ENCODE measurements around the gene FGD1. TPM values are rescaled to one million over a fixed set of nuclear protein-coding genes. Genes with fewer than 3 reads are reported as not detected.

The FGD1 gene
- total RNA-seq, 1 experiment from 2014 or later: 9.9 TPM

GRCh38 chrX:54423161-54423888 lies 72.7 kb downstream of the FGD1 start:
- no peak for DNase-seq
- no peaks in the 10 kb centered on the region for H3K36me3 ChIP-seq (ENCODE audit: low read depth, low read length)
- no peaks in the 10 kb centered on the region for H3K9me2 ChIP-seq (replicated peaks; ENCODE audit: low read length)
- ChIA-PET CTCF (no interaction called here), POLR2A (ENCODE audit: unreplicated experiment) (no interaction called here)
- TF ChIP-seq EZH2 (IDR thresholded peaks at IDR 0.05; ENCODE audit: low read length, unreplicated experiment) (no peak), CTCF (conservative IDR thresholded peaks at IDR 0.05; ENCODE audit: low read depth, low read length) (no peak), EZH2phosphoT487 (IDR thresholded peaks at IDR 0.05; ENCODE audit: borderline replicate concordance, low read length) (no peak)
- no peak for ATAC-seq
- no peak overlapping the region for H2AFZ ChIP-seq (ENCODE audit: low read length)
- H3K9ac ChIP-seq (ENCODE audit: low read length): no peak overlapping the region
- H3K79me2 ChIP-seq (ENCODE audit: low read length): no peaks in the 10 kb centered on the region
- no peaks in the 10 kb centered on the region for H3K27me3 ChIP-seq (ENCODE audit: low read length)
- no peaks in the 10 kb centered on the region for H3F3A ChIP-seq (ENCODE audit: low read length, unreplicated experiment)
- intact Hi-C loops (cut with micrococcal nuclease): no loop called here
- H3K4me2 ChIP-seq (ENCODE audit: low read length): no peak overlapping the region
- H3K9me3 ChIP-seq (ENCODE audit: low read length): no peaks in the 10 kb centered on the region
- H3K4me1 ChIP-seq (ENCODE audit: insufficient read depth, low read length): no peaks in the 10 kb centered on the region
- no TSS peak for BruUV-seq (replicated peaks)
- H4K20me1 ChIP-seq (ENCODE audit: low read length): no peaks in the 10 kb centered on the region
- no peak overlapping the region for H3K4me3 ChIP-seq (ENCODE audit: low read length)
- no peak overlapping the region for H3K27ac ChIP-seq (ENCODE audit: low read length)

GRCh38 chrX:54422168-54422567 lies 73.9 kb downstream of the FGD1 start:
- Histone ChIP-seq H3K9me3 (ENCODE audit: low read length) (no peaks in the 10 kb centered on the region), H2AFZ (ENCODE audit: low read length) (no peak overlapping the region), H3K4me2 (ENCODE audit: low read length) (no peak overlapping the region), H3K9me2 (replicated peaks; ENCODE audit: low read length) (no peaks in the 10 kb centered on the region), H3K4me3 (ENCODE audit: low read length) (no peak overlapping the region), H3K4me1 (ENCODE audit: insufficient read depth, low read length) (no peaks in the 10 kb centered on the region), H3K9ac (ENCODE audit: low read length) (no peak overlapping the region), H3K36me3 (ENCODE audit: low read depth, low read length) (no peaks in the 10 kb centered on the region), H3K27me3 (ENCODE audit: low read length) (no peaks in the 10 kb centered on the region), H4K20me1 (ENCODE audit: low read length) (no peaks in the 10 kb centered on the region), H3K79me2 (ENCODE audit: low read length) (no peaks in the 10 kb centered on the region), H3F3A (ENCODE audit: low read length, unreplicated experiment) (no peaks in the 10 kb centered on the region), H3K27ac (ENCODE audit: low read length) (no peak overlapping the region)
- no peak for ATAC-seq
- BruUV-seq (replicated peaks): no TSS peak
- DNase-seq: no peak
- POLR2A ChIA-PET (ENCODE audit: unreplicated experiment): no interaction called here
- intact Hi-C loops (cut with micrococcal nuclease): no loop called here
- TF ChIP-seq CTCF (conservative IDR thresholded peaks at IDR 0.05; ENCODE audit: low read depth, low read length) (no peak), EZH2 (IDR thresholded peaks at IDR 0.05; ENCODE audit: low read length, unreplicated experiment) (no peak), EZH2phosphoT487 (IDR thresholded peaks at IDR 0.05; ENCODE audit: borderline replicate concordance, low read length) (no peak)
- CTCF ChIA-PET: no interaction called here

- H3K27me3 ChIP-seq (ENCODE audit: low read length): no peaks in the 10 kb centered on the region
- no peaks in the 10 kb centered on the region for H3K79me2 ChIP-seq (ENCODE audit: low read length)
- no TSS peak for BruUV-seq (replicated peaks)
- no peak overlapping the region for H3K9ac ChIP-seq (ENCODE audit: low read length)
- no peaks in the 10 kb centered on the region for H3K4me1 ChIP-seq (ENCODE audit: insufficient read depth, low read length)
- H3K9me2 ChIP-seq (replicated peaks; ENCODE audit: low read length): no peaks in the 10 kb centered on the region
- H3K4me3 ChIP-seq (ENCODE audit: low read length): no peak overlapping the region
- CTCF ChIA-PET: no interaction called here
- H3K36me3 ChIP-seq (ENCODE audit: low read depth, low read length): no peaks in the 10 kb centered on the region
- no peaks in the 10 kb centered on the region for H3F3A ChIP-seq (ENCODE audit: low read length, unreplicated experiment)
- H3K9me3 ChIP-seq (ENCODE audit: low read length): no peaks in the 10 kb centered on the region
- no peak overlapping the region for H3K27ac ChIP-seq (ENCODE audit: low read length)
- TF ChIP-seq CTCF (conservative IDR thresholded peaks at IDR 0.05; ENCODE audit: low read depth, low read length) (no peak), EZH2 (IDR thresholded peaks at IDR 0.05; ENCODE audit: low read length, unreplicated experiment) (no peak), EZH2phosphoT487 (IDR thresholded peaks at IDR 0.05; ENCODE audit: borderline replicate concordance, low read length) (no peak)
- POLR2A ChIA-PET (ENCODE audit: unreplicated experiment): no interaction called here
- DNase-seq (no peak), ATAC-seq (no peak)
- H3K4me2 ChIP-seq (ENCODE audit: low read length): no peak overlapping the region
- H4K20me1 ChIP-seq (ENCODE audit: low read length): no peaks in the 10 kb centered on the region
- H2AFZ ChIP-seq (ENCODE audit: low read length): no peak overlapping the region
- intact Hi-C loops (cut with micrococcal nuclease): no loop called here
These were observed 76.3 kb downstream of the FGD1 start for GRCh38 chrX:54419559-54420302.

Measured in PC-3 (cell line).